K562 (cell line): ENCODE results near the gene C2orf72. TPM values are rescaled to one million over a fixed set of nuclear protein-coding genes. Genes with fewer than 3 reads are reported as not detected.

Experiments used
- ATAC-seq: fragments of 200-7000 bp; cut with Tn5 transposase; 3 replicates; pipeline ENCODE4 v1.9.1; 2020; ENCODE audit warnings: moderate library complexity
- BruUV-seq: library from RNA; stranded (reverse); fragments of 400-500 nt; replicated peaks from 2 replicates; lab custom pipeline; 2021; lab: Mats Ljungman, UMichigan
- CTCF ChIA-PET: fragments of 300-600 bp; formaldehyde crosslinking; extraction: SDS; loops from one replicate; lab custom pipeline; 2021; ENCODE audit warnings: low intra/inter-chr PET ratio; lab: Yijun Ruan, JAX
- POLR2A ChIA-PET: fragments of 300-600, 350-650 bp; sonication (Branson Sonifier 250); formaldehyde crosslinking; extraction: SDS; loops from one replicate; lab custom pipeline; 2021; ENCODE audit warnings: antibody characterized with exemption, inconsistent platforms; lab: Yijun Ruan, JAX
- DNase-seq, 4 experiments: peaks; one replicate each; pipeline versions ENCODE4 v3.0.0 to v3.0.0-alpha.2; 2011 to 2018; ENCODE audit warnings: low spot score in 3 of 4, mixed read lengths in 3 of 4; ENCODE audit errors: extremely low read depth in 1 of 4
- FAIRE-seq: peaks from 2 replicates; lab custom pipeline; 2011; peaks lifted over from hg19 to GRCh38; lab: Jason Lieb, UNC
- H2AFZ ChIP-seq: 2 replicates; pipeline ENCODE4 v1.6.0; 2011; ENCODE audit warnings: low read depth, low read length, control low read depth, inconsistent platforms
- H3K27ac ChIP-seq: fragments of 200-600 bp; 3 replicates; pipeline ENCODE4 v1.8.0; 2011; ENCODE audit warnings: low read depth, mild to moderate bottlenecking, control low read depth, inconsistent platforms, low read length, moderate library complexity, mixed read lengths; ENCODE audit errors: extremely low read depth
- H3K27me3 ChIP-seq, 2 experiments: fragments of 300-600 bp in 1 of 2; 2 replicates in 1 of 2; 3 replicates in 1 of 2; pipeline versions ENCODE4 v1.6.0 to v1.8.0; 2011; ENCODE audit warnings: inconsistent platforms in 2 of 2, low read length in 2 of 2, mild to moderate bottlenecking in 1 of 2, mixed read lengths in 1 of 2, moderate library complexity in 1 of 2; ENCODE audit not compliant: control insufficient read depth in 2 of 2, insufficient read depth in 2 of 2
- H3K36me3 ChIP-seq: fragments of 300-600 bp; 3 replicates; pipeline ENCODE4 v1.8.0; 2011; ENCODE audit warnings: mild to moderate bottlenecking, low read length, inconsistent platforms; ENCODE audit not compliant: control insufficient read depth, insufficient read depth
- H3K4me1 ChIP-seq, 2 experiments: fragments of 200-600 bp in 1 of 2; replicated peaks in 1 of 2; 2 replicates in 1 of 2; 3 replicates in 1 of 2; pipeline versions ENCODE4 v1.5.1 to v1.8.0; 2011; ENCODE audit warnings: inconsistent platforms in 2 of 2, low read length in 2 of 2, mild to moderate bottlenecking in 1 of 2, mixed read lengths in 1 of 2, moderate library complexity in 1 of 2; ENCODE audit not compliant: control insufficient read depth in 2 of 2, insufficient read depth in 2 of 2
- H3K4me2 ChIP-seq: 2 replicates; pipeline ENCODE4 v1.6.1; 2011; ENCODE audit warnings: low read length, control low read depth, inconsistent platforms, mixed read lengths; ENCODE audit not compliant: insufficient read depth
- H3K4me3 ChIP-seq: fragments of 200-600 bp; sonication (generic), shearing (Covaris generic); 2 replicates; pipeline ENCODE4 v1.5.1; 2016; ENCODE audit warnings: control low read depth, inconsistent platforms
- H3K79me2 ChIP-seq: fragments of 200-600 bp; 3 replicates; pipeline ENCODE4 v1.8.0; 2011; ENCODE audit warnings: low read length, inconsistent platforms; ENCODE audit not compliant: control insufficient read depth, insufficient read depth
- H3K9ac ChIP-seq, 2 experiments: 2 replicates each; pipeline versions ENCODE4 v1.6.0 to v1.6.1; 2011; ENCODE audit warnings: low read depth in 2 of 2, low read length in 2 of 2, control low read depth in 1 of 2, inconsistent platforms in 1 of 2, mild to moderate bottlenecking in 1 of 2, mixed read lengths in 1 of 2; ENCODE audit not compliant: insufficient read depth in 1 of 2
- H3K9me1 ChIP-seq: one replicate; pipeline ENCODE4 v1.6.0; 2011; ENCODE audit warnings: inconsistent platforms, mild to moderate bottlenecking, low read length, moderate library complexity; ENCODE audit not compliant: control insufficient read depth, insufficient read depth
- H3K9me3 ChIP-seq: replicated peaks from 2 replicates; pipeline ENCODE4 v1.5.1; 2011; ENCODE audit warnings: low read depth, low read length, inconsistent platforms; ENCODE audit not compliant: control insufficient read depth, insufficient read depth
- H4K20me1 ChIP-seq: replicated peaks from 2 replicates; pipeline ENCODE4 v1.6.1; 2011; ENCODE audit warnings: low read length, inconsistent platforms, mixed read lengths; ENCODE audit not compliant: control insufficient read depth, insufficient read depth
- ARID3A ChIP-seq: IDR thresholded peaks from 2 replicates; pipeline ENCODE4 v1.6.1; 2012; ENCODE audit warnings: low read depth, low read length, improper control_type of control experiment, borderline replicate concordance
- CCNT2 ChIP-seq: IDR thresholded peaks from 2 replicates; pipeline ENCODE4 v1.6.1; 2011; ENCODE audit warnings: borderline replicate concordance, low read depth, mild to moderate bottlenecking, moderate library complexity, mixed read lengths, low read length; ENCODE audit not compliant: insufficient read length; ENCODE audit errors: extremely low read depth
- ELK3 ChIP-seq: fragments of 450-650 bp; formaldehyde crosslinking; IDR thresholded peaks from 2 replicates; pipeline ENCODE4 v1.4.0; 2020; ENCODE audit warnings: mild to moderate bottlenecking
- FOXK2 ChIP-seq, 2 experiments: fragments of 450-650 bp; IDR thresholded peaks in 1 of 2; conservative IDR thresholded peaks in 1 of 2; 2 replicates each; pipeline ENCODE4 v1.6.1; 2016; ENCODE audit warnings: low read depth in 2 of 2, mild to moderate bottlenecking in 1 of 2
- HOXB6 ChIP-seq: fragments of 250-450 bp; sonication (Bioruptor Pico); IDR thresholded peaks from 2 replicates; pipeline ENCODE4 v1.5.1; 2022; ENCODE audit warnings: mild to moderate bottlenecking, borderline replicate concordance
- MTA2 ChIP-seq: fragments of 450-650 bp; IDR thresholded peaks from 2 replicates; pipeline ENCODE4 v1.6.1; 2016; ENCODE audit warnings: low read depth
- PML ChIP-seq: IDR thresholded peaks from 2 replicates; pipeline ENCODE4 v1.6.1; 2012; ENCODE audit warnings: low read length, inconsistent platforms
- WGBS: fragments of 100-300 bp; shearing (Covaris generic); methylation state at CpG from one replicate; pipeline ENCODE4 v1.1.6; 2016; ENCODE audit warnings: low coverage, mixed read lengths; ENCODE audit not compliant: insufficient coverage; ENCODE audit errors: missing lambda C conversion rate; 5-methylcytosine and 5-hydroxymethylcytosine counted together
- in situ Hi-C: fragments of 300-500 bp; cut with MboI; formaldehyde crosslinking; loops from 4 replicates; pipeline ENCODE4 v1.15.0; 2018; ENCODE audit warnings: inconsistent platforms, mixed read lengths
- intact Hi-C: fragments of 100-400 bp; cut with micrococcal nuclease; formaldehyde crosslinking; loops from 2 replicates; pipeline ENCODE4 v1.14.2; 2022
- polyA plus RNA-seq, 8 experiments: library from polyadenylated mRNA; depleted of rRNA in 4 of 8; stranded (reverse) in 5 of 8; unstranded in 3 of 8; fragments of >200 nt; fragmentation: Nextera tagmentation in 2 of 8; fragmentation: Illumina TruSeq in 1 of 8; extraction: Ambion mirVana in 2 of 8; extraction: Trizol in 1 of 8; gene quantifications; 2 replicates each; pipeline versions ENCODE4 v1.2.1 to v1.2.3, GENCODE V29; 2011 to 2014; ENCODE audit warnings: inconsistent platforms in 1 of 8, missing spikeins in 1 of 8
- total RNA-seq, 7 experiments: library from RNA; depleted of rRNA in 6 of 7; stranded (reverse); fragments of >200 nt in 6 of 7; fragmentation: Illumina TruSeq in 2 of 7; extraction: Trizol in 2 of 7; gene quantifications; 2 replicates each; pipeline versions ENCODE4 v1.2.1 to v1.2.3, GENCODE V29; 2011 to 2021; ENCODE audit warnings: low replicate concordance in 1 of 7

C2orf72 gene
- total and polyA plus RNA-seq, 9 of the 15 experiments (the other 6 are each of a cell fraction or from before 2014, with no cell fraction given): 0.08 to 0.18 (median 0.11) TPM; not detected in 6

- intact Hi-C loops: no loop called here
Measured at GRCh38 chr2:230995821-230996220, 41.5 kb upstream of the C2orf72 start, which contains the start of gene SPATA3. SPATA3 (plus strand) TSS chr2:230996121; CDS start chr2:230996234, 113 bp downstream.

More at GRCh38 chr2:230995821-230996220, 41.5 kb upstream of the C2orf72 start, which contains the start of gene SPATA3:
- no peak for ATAC-seq
- ChIA-PET CTCF (no interaction called here), POLR2A (no interaction called here)
- Histone ChIP-seq H3K4me1 (peaks cover 0 to 3% of the 10 kb centered on the region in 2 experiments; a peak in 1 of 5 replicates), H3K79me2 (no peaks in the 10 kb centered on the region), H3K36me3 (no peaks in the 10 kb centered on the region), H3K9ac (no peak within 1 kb of the TSS), H4K20me1 (no peaks in the 10 kb centered on the region; the same call in 1 of the 2 replicates), H3K9me3 (no peaks in the 10 kb centered on the region), H3K4me2 (no peak within 1 kb of the TSS), H3K9me1 (no peaks in the 10 kb centered on the region), H3K27ac (no peak within 1 kb of the TSS), H3K27me3 (peaks cover 21 to 53% of the 10 kb centered on the region in 2 experiments; a peak in 4 of 5 replicates), H3K4me3 (no peak within 1 kb of the TSS), H2AFZ (no peak within 1 kb of the TSS)
- FAIRE-seq: no peak
- DNase-seq: no peak
- no peak for TF ChIP-seq PML
- no peak for TF ChIP-seq FOXK2 (conservative IDR thresholded peaks at IDR 0.05 in 1 of 2, IDR thresholded peaks at IDR 0.05 in 1 of 2; ENCODE audit: low read depth in 2 of 2)
- TF ChIP-seq HOXB6 (CRISPR knock-in tag): no peak
- no peak for TF ChIP-seq ARID3A
- no peak for TF ChIP-seq MTA2
- TF ChIP-seq ELK3: no peak
- no peak for TF ChIP-seq CCNT2
- 0% methylated on average over 3 of the region's 9 CpGs for WGBS
- in situ Hi-C loops: no loop called here
- BruUV-seq: no TSS peak
